ENCODE measurements around the gene RPS2. TPM values are rescaled to one million over a fixed set of nuclear protein-coding genes. Genes with fewer than 3 reads are reported as not detected.

RPS2 gene
- total and polyA plus RNA-seq, 10 donors, result 1,930 to 6,006 (median 2,352) TPM

DNA sequence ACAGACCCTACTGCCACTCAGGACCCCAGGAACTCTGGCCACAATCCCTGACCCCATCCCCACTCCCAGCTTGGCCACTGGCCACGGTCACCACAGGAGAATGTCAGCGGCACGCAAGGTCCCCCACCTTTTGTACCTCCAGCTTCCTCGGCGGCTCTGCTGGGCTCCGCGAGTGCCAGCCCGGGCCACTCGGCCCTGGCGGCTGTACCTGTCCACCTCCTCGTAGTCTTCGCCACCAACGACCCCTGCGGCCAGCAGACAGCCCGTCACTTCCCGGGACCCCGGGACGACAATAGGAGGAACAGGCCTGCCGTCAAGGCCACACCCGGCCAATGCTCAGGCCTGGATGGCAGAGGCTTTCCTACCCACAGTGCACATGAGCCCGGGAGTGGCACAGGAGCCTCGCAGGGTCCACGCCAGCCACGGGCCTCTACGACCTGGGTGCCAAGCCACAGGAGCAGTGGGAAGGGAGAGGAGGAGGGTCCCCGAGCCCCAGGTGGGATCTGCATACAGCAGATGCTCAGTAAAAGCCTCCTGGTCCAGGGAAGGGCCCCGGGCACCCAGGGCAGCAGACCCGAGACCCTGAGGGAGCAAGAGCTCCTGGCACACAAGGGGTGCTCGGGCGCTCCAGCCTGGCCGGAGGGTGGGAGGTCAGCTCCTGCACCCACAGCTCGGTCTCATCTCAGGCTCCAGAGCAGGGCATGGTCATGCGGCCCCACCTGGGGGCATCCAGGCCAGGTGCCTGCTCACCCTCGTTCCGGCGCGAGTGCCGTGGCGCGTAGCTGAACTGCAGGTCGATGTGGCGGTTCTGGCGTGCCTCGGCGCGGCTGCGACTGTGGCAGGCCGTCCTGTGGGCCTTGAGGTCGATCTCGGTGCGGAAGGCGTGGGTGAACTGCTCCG is 37.1 kb upstream of the RPS2 start:
- TF ChIP-seq POLR2AphosphoS5 (IDR thresholded peaks at IDR 0.05), result peak in 1 of 3 donors; percentile 36
- TF ChIP-seq, protein P1, sequence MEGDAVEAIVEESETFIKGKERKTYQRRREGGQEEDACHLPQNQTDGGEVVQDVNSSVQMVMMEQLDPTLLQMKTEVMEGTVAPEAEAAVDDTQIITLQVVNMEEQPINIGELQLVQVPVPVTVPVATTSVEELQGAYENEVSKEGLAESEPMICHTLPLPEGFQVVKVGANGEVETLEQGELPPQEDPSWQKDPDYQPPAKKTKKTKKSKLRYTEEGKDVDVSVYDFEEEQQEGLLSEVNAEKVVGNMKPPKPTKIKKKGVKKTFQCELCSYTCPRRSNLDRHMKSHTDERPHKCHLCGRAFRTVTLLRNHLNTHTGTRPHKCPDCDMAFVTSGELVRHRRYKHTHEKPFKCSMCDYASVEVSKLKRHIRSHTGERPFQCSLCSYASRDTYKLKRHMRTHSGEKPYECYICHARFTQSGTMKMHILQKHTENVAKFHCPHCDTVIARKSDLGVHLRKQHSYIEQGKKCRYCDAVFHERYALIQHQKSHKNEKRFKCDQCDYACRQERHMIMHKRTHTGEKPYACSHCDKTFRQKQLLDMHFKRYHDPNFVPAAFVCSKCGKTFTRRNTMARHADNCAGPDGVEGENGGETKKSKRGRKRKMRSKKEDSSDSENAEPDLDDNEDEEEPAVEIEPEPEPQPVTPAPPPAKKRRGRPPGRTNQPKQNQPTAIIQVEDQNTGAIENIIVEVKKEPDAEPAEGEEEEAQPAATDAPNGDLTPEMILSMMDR (IDR thresholded peaks at IDR 0.05 in 8 of 11, conservative IDR thresholded peaks at IDR 0.05 in 3 of 11), result no peak
- TF ChIP-seq POLR2A (IDR thresholded peaks at IDR 0.05), result no peak
- intact Hi-C loops (cut with DNase I; ENCODE audit: low total_unique reads), result no loop called here
- Histone ChIP-seq H3K4me3 (no peak overlapping the region), H3K9me3 (no peaks in the 10 kb centered on the region), H3K36me3 (peaks cover 5 to 79% (median 68%) of the 10 kb centered on the region in 6 donors), H3K4me1 (peaks cover 30 to 53% (median 36%) of the 10 kb centered on the region in 6 donors), H3K27me3 (replicated peaks in 1 of 7) (no peaks in the 10 kb centered on the region), H3K27ac (no peak overlapping the region)
- DNase-seq, result peak; percentile 72
- 95 to 97% (median 95%) methylated on average over 25 to 53 of the region's 53 CpGs for WGBS, 5 donors

GRCh38 chr16:2001035-2001434 is 36.4 kb upstream of the RPS2 start:
- TF ChIP-seq, protein P1 (IDR thresholded peaks at IDR 0.05 in 8 of 11, conservative IDR thresholded peaks at IDR 0.05 in 3 of 11), result no peak
- TF ChIP-seq POLR2A (IDR thresholded peaks at IDR 0.05) (no peak), POLR2AphosphoS5 (IDR thresholded peaks at IDR 0.05) (peak in 1 of 3 donors; percentile 6)
- peaks cover 26 to 46% (median 30%) of the 10 kb centered on the region in 6 donors for H3K4me1 ChIP-seq
- no peak overlapping the region for H3K4me3 ChIP-seq
- WGBS, 5 donors, result 92 to 99% (median 95%) methylated on average over 10 to 19 of the region's 19 CpGs
- peaks cover 5 to 86% (median 69%) of the 10 kb centered on the region in 6 donors for H3K36me3 ChIP-seq
- no peak overlapping the region for H3K27ac ChIP-seq
- intact Hi-C loops (cut with DNase I; ENCODE audit: low total_unique reads), result no loop called here
- no peaks in the 10 kb centered on the region for H3K9me3 ChIP-seq
- no peaks in the 10 kb centered on the region for H3K27me3 ChIP-seq (replicated peaks in 1 of 7)
- no peak for DNase-seq

DNA sequence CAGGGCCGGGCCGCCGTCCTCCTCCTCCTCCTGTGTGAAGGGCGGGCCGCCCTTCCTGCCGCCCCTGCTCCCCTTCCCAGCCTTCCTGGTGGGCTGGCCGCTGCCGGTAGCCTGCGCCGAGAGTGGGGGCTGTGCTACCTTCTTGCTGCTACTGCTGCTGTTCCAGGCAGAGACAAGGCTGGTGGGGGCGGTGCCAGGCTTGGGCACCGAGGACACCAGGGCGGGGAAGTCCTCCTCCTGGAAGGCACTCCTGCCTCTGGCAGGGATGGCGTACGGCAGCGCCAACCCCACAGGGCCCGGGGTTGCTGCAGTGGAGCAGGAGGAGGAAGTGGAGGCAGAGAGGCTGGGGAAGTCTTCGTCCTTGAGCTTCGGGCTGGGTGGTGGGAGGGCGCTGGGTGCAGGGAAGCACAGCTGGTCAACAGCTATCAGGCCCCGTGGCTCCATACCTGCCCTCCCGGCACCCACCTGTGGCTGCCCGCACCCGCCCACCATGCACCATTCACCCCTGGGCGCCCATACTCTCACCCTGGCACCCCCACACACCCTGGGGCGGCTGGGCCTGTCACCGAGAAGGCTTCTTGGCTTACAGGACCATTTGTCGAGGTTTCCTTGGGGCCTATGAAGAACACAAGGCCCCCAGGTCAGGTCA is 35.4 kb upstream of the RPS2 start:
- H3K9me3 ChIP-seq, result no peaks in the 10 kb centered on the region
- intact Hi-C loops (cut with DNase I; ENCODE audit: low total_unique reads), result no loop called here
- peaks cover 5 to 82% (median 69%) of the 10 kb centered on the region in 6 donors for H3K36me3 ChIP-seq
- 73 to 90% (median 80%) methylated on average over 19 to 28 of the region's 28 CpGs for WGBS, 5 donors
- H3K4me1 ChIP-seq, result peaks cover 16 to 35% (median 19%) of the 10 kb centered on the region in 6 donors
- H3K27me3 ChIP-seq (replicated peaks in 1 of 7), result no peaks in the 10 kb centered on the region
- TF ChIP-seq, protein P1 (IDR thresholded peaks at IDR 0.05 in 8 of 11, conservative IDR thresholded peaks at IDR 0.05 in 3 of 11), result no peak
- TF ChIP-seq POLR2AphosphoS5 (IDR thresholded peaks at IDR 0.05), result peak in 2 of 3 donors; percentile 48 to 50
- TF ChIP-seq POLR2A (IDR thresholded peaks at IDR 0.05), result no peak
- H3K4me3 ChIP-seq, result no peak overlapping the region
- DNase-seq, result peak; percentile 78
- H3K27ac ChIP-seq, result peak overlapping the region in 3 of 8 donors; percentile 20 to 31 (median 27)
